Hematopoietic multipotent progenitor cell (in vitro differentiated cells): ENCODE results near the gene CCR8. TPM values are rescaled to one million over a fixed set of nuclear protein-coding genes. Genes with fewer than 3 reads are reported as not detected.

Source experiments
- total RNA-seq: library from RNA; depleted of rRNA; stranded (reverse); fragments of >200 nt; gene quantifications from one replicate; pipeline ENCODE4 v1.2.3, GENCODE V29; 2012

The CCR8 gene
- total RNA-seq, 1 donor, result not detected

Other genes with a start within 250 kb of the CCR8 start
- 56.0 TPM for gene GORASP1, start 222.1 kb upstream of the CCR8 start, total RNA-seq
- 5.1 TPM for gene TTC21A, start 222.0 kb upstream of the CCR8 start, total RNA-seq
- 153 TPM for gene CSRNP1, start 176.1 kb upstream of the CCR8 start, total RNA-seq
- gene XIRP1, start 137.1 kb upstream of the CCR8 start, total RNA-seq, result under 0.01 TPM
- gene CX3CR1, start 49.7 kb upstream of the CCR8 start, total RNA-seq, result 0.54 TPM
- gene SLC25A38, start 53.7 kb downstream of the CCR8 start, total RNA-seq, result 29.6 TPM
- gene RPSA, start 77.0 kb downstream of the CCR8 start, total RNA-seq, result 2,792 TPM
- gene MOBP, start 138.0 kb downstream of the CCR8 start, total RNA-seq, result under 0.01 TPM